Fibroblast of skin of back (primary cell): ENCODE results near the gene LPAR4. TPM values are rescaled to one million over a fixed set of nuclear protein-coding genes. Genes with fewer than 3 reads are reported as not detected.
"Not testable (repeated sequence)": the region's sequence is repeated elsewhere in the genome, so short reads cannot be mapped to it uniquely, and the experiment has no call there.

Experiments
- DNase-seq: peaks from one replicate; pipeline ENCODE4 v3.0.0-alpha.2; 2013
- polyA plus RNA-seq, 2 experiments: library from polyadenylated mRNA; unstranded; fragments of 120-200 nt; gene quantifications; one replicate each; pipeline ENCODE4 v1.2.1, GENCODE V29; 2013; ENCODE audit not compliant: insufficient read length in 2 of 2

LPAR4 gene, protein sequence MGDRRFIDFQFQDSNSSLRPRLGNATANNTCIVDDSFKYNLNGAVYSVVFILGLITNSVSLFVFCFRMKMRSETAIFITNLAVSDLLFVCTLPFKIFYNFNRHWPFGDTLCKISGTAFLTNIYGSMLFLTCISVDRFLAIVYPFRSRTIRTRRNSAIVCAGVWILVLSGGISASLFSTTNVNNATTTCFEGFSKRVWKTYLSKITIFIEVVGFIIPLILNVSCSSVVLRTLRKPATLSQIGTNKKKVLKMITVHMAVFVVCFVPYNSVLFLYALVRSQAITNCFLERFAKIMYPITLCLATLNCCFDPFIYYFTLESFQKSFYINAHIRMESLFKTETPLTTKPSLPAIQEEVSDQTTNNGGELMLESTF
- 0.56 TPM for polyA plus RNA-seq (2013, experiment 1 of 2; ENCODE audit: insufficient read length)
- polyA plus RNA-seq (2013, experiment 2 of 2; ENCODE audit: insufficient read length), result 0.46 TPM

DNA sequence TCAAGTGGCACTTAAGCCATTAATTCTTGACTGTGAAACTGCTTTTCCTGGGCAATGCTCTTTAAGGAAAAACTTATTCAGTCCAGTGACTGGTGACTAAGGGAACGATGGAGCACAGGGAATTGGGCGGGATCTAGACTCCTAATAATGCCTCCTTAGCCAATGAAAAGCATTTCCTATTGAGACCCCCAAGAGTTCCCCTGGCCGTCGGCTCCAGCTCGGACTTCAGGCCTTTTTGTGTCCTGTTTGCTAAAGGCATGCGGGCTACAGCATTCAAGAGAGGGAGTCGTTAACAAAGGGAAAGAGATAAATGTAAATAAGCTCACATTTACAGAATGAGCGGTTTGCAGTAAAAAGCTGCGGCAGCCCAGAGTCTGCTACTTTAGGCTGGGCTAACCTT, at the start of gene LPAR4:
Gene LPAR4, plus strand, starts transcription at position 232 of the 400 bp plus-strand sequence. CDS start 7,150 bp downstream, outside the sequence.
- DNase-seq, result peak; percentile 45

DNA sequence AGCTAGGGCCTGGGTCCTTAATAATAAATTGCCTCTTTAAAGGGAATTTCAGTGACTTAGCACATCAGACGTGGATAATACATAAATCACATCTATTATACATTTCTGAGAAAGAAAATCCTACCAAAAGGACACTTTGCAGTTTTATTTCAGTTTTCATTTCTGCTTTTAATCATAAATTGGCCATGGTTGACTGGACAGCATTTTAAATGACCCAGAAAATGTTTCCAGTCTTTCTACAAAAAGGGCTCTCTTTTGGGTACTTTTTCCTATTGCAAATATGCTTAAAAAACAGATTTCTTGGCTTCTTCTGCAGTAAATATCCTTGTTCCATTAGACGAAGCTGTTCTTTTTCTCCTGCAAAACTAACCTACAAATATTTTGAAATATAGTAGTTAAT, 41.4 kb upstream of the LPAR4 start:
- DNase-seq, result no peak

DNA sequence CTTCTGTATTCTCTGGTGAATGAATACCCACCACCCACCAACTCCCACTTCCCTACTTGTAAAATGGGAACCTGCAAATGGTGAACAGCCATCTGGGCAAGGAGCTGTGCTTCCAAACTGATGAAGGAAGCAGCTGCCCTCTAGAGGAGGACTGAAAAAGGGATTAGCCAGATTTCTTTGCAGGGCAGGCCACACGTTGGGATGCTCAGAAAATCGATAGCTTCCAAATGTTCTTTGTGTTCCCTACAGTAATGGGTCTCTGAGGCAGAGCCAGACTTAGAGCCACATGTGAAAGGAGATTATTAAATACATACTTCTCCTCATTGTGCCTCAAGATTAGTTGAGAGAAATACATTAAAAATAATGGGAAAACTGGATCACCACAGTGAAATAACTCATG, 39.3 kb upstream of the LPAR4 start:
- DNase-seq, result peak; percentile 41

DNA sequence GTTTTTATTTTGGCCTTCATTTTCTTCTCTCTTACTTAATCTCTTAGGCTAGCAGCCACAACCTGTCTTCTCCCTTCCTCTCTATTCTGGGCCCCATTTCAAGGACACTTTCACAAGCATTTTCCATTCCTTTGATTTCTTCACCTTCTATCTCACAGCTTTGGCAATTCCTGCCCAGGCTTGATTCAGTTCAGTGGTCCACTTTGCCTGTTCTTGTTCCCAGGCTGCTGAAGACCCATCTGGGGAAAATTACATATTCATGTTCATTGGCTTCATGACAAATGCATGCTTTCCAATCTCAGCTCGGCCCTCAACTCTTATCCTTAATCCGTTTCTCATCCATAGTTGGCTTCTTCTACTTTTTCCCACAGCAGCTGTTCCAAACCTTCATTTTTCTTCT, 38.7 kb upstream of the LPAR4 start:
- no peak for DNase-seq

DNA sequence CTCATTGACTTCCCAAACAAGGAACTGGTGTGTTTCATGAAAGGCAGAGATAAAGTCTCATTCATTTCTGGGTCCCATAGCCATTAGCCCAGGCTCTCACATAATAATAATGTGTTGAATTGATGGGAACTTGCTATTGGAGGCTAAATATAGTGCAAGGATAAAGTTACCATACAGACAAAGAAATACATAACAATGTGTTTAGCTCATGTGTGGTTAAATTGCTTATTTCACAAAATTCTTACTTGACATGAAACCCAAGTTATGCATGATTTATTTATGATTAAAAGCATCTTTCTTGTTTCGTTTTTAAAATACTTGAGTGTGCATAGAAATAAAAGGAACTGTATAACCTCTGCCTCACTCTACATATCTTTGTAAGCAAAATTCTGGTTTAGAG, 37.3 kb upstream of the LPAR4 start:
- DNase-seq, result peak; percentile 26

DNA sequence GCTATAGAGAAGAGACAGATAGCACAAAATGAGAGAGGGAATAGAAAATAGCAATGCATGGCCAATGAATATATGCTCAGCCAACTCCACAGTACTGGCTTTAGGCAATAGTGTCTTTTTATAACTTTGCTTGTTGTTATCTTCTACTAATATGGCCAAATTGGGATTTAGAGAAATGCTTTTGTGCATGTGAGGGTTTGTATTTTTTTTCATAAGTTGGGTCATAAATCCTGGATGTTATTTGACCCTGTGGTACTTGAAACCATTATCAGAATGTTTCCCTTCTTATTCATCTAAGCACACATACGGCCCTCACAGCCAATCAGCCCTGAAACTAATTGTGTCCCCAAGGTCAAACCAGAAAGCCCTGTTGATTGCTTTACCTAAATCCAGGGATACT, 35.2 kb upstream of the LPAR4 start:
- DNase-seq, result no peak

DNA sequence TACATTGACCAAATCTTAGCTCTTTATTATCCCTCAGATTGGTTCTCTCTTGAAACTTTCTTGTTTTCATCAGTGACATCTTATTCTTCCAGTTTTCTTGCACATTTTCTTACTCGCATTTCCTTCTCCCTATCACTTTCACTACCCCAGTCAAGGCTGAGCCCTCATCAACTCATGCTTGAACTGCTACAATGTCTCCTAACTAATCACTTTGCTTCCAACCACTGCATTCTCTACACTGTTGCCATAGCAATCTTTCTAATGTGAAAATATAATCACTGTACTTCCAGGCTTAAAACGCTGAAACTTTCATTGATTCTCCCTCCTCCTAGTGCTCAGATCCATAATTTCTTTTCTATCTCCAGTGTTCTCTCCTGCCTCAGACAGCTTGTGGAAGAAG, 22.2 kb upstream of the LPAR4 start:
- DNase-seq, result no peak

DNA sequence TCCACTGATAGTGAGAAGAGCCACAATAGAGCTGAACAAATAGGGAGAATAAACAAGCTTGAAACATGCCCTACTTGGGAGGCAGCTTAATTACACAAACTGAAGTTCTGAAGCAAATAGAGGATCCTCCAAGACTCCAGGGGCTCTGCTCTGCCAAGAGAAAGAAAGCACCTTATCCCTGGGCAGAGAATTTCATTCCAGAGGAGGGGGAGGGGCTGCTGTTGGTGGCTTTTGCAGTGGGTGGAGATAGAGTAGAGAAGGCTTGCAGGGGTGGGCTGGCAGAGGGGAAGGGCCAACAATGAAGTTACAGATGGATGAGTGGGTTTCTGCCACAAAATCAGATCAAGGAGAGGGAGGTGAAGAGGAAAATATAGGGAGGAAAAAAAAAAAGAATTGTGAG, 1.0 kb upstream of the LPAR4 start:
- no peak for DNase-seq

DNA sequence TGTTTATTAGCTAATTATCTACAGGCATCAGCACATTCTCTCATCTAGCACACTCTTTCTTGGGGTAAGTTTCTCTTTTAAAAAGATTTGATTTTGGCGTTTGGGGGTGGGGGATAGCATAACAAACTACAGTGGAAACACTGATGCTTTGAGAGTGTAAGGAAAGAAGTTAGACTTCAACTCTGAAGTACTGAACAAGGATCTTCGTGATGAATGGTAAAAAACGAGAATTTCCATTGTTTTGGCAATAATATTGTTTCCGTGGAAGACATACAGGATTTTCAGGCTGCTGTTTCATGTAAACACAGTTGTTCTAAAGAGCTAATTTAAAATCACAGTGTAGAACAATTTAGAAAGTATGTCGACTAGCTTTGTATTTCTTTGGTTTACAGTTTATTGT, 451 bp downstream of the LPAR4 start:
- DNase-seq, result no peak

DNA sequence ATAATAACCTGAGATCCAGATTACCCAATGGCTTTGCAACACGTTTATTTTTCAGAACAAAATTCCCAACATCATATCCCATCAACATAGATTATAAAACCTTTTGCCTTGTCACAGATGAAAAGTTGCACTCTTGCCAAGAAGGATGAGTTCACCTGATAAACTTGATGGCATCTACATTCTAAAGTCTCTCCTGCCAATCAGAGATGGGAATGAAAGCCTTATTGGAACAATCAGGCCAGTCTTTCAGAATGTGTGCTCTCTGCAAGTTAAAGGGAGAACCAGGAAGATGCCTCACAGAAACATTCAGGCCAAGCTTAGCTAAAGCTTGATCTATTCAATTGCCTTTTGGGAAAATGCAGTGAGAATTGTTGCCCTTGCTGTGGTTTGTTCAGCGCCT, 1.3 kb downstream of the LPAR4 start:
- no peak for DNase-seq

DNA sequence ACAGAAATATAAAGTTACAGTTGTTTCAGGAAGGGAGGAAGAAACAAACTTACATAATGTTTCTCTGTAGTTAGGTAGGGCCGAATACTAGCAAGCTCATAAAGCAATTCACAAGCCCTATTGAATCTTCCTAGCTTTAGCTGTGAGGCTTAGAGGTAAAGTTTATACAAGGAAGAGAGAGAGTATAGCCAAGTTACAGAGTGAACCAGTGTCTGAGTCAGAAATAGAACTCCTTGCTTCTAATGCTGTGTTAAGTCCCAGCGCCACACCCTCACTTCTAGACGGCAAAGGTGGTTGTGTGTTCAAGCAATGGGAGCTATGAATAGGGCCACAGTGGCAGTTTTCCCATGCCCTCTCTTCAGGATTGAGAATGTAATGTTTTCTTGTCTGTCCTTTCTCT, 6.1 kb downstream of the LPAR4 start:
- DNase-seq, result no peak

DNA sequence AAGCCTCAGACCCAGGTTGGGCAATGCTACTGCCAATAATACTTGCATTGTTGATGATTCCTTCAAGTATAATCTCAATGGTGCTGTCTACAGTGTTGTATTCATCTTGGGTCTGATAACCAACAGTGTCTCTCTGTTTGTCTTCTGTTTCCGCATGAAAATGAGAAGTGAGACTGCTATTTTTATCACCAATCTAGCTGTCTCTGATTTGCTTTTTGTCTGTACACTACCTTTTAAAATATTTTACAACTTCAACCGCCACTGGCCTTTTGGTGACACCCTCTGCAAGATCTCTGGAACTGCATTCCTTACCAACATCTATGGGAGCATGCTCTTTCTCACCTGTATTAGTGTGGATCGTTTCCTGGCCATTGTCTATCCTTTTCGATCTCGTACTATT, 7.4 kb downstream of the LPAR4 start:
- DNase-seq, result no peak

DNA sequence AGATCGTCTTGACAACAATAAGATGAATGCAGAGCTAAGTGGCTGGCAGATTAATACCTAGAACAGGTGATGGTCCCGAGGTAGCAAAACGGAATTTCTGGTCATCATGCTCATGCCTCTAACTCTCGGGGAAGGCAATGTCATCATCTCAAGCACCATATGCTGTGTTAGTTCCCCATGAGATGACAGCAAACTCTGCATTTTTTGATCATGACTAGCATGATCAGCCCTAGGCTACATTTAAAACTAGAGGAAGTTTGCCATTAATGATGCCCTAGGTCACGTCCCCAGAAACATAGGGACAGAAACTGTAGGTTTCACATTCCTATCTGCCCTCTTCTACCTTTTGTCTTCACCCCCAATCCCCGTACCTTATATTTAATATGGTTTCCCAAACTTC, 11.6 kb downstream of the LPAR4 start:
- peak; percentile 6 for DNase-seq

DNA sequence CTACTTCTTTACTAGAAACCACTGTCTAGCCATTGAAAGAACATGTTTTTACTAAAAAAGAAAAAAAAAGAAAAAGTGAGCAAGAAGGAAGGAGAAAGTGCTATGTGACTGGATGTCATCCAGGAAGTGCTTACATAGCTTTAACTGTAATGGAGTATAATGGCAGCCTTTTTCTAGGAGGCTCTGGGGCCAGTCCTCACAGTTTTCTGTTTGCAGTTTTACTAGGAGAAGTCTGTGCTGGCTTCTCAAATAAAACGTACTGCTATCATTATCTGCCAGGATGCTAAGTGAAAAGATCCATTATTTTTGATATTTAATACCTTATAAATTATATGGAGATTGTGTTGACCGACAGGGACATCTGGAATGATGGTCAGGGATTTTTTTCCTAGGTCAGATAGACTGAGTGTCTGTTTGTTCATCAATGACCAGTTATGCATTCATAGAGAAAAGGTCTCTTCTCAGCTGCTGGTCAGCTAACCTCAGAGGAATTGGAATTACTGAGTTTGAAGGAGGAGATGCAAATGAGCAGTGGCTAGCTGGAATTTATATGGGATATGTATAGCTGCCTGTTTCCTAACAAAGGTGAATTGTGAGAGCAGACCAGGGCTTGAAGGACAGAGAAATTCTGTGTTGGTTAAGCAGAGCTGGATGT, 21.7 kb downstream of the LPAR4 start:
- DNase-seq, result no peak

DNA sequence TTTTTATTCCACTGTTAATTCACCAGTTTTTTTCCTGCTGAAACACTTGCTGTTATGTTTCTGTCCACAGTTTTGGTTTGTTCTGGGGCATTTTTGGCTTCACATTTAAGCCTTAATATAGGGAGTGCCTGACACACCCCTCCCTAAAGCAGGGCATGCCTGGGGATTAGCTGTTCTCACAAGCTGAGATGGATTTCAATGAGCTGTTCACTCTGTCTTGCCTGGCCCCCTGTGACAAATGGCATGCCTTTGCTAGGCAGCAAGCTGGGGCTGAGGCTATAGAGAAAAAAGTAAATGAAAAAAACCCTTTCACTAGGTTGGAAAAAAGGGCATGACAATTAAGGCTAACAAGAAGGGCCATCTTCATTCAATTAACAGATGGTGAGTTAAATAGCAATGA, 22.4 kb downstream of the LPAR4 start:
- DNase-seq, result no peak

DNA sequence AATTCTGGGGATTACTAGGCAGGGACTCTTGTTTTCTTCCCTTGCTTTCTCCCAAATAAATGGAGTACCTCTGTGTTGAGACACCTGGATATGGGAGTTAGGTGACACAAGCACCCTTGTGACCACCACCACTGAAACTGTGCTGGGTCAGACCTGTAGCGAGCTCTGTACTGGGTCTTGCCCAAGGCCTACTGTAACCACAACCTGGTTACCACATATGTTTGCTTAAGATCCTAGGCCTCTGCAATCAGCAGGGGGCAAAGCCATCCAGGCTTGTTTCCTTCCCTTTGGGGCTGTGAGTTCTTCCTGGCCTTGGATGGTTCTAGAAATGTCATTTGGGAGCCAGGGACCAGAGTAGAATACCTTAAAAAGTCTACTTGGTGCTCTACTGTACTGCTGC, 49.4 kb downstream of the LPAR4 start:
- DNase-seq, result no peak

DNA sequence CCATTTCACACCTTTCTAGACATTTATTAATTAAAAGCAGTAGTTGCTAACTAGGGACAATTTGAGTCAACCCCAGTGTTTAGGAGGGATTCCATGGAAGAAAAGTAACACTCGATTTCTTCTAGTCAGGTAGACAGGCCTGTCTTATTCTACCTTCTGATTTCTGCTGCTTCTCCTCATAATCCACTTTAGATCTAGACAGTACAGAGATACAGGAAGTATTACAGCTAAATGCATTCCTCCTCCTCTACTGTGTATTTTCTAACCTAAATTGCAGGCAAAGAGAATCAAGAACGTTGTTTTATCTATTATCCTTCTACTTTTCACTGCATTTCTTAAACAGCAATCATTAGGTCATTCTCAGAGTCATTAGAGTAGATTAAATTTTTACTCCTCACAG, 52.6 kb downstream of the LPAR4 start:
- no peak for DNase-seq

DNA sequence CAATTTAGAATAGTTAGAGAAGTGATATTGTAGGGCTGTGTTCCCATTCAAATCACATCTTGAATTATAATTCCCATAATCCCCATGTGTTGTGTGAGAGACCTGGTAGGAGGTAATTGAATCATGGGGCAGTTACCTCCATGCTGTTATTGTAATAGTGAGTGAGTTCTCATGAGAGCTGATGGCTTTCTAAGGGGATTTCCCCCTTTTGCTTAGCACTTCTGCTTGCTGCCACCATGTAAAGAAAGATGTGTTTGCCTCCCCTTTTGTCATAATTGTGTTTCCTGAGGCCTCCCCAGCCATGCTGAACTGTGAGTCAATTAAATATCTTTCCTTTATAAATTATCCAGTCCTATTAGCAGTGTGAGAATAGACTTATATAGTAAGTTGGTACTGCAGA, 53.2 kb downstream of the LPAR4 start:
- DNase-seq, result no peak

DNA sequence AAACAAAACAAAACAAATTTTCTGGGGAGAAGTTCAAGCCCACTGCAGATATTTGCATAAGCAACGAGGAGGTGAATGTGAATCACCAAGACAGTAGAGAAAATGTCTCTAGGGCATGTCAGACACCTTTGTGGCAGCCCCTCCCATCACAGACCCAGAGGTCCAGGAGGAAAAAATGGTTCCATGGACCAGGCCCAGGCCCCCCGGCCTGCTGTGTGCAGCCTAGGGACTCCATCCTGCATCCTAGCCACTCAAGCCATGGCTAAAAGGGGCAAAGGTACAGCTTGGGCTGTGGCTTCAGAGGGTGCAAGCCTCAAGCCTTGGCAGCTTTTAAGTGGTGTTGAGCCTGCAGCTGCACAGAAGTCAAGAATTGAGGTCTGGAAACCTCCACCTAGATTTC, 54.0 kb downstream of the LPAR4 start:
- DNase-seq, result no peak

DNA sequence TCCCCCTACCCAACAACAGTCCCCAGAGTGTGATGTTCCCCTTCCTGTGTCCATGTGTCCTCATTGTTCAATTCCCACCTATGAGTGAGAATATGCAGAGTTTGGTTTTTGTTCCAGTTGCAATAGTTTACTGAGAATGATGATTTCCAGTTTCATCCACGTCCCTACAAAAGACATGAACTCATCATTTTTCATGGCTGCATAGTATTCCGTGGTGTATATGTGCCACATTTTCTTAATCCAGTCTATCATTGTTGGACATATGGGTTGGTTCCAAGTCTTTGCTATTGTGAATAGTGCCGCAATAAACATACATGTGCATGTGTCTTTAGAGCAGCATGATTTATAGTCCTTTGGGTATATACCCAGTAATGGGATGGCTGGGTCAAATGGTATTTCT, 55.0 kb downstream of the LPAR4 start:
- not testable (repeated sequence) for DNase-seq
